HT-29 (cell line): ENCODE results near the gene CREB1. TPM values are rescaled to one million over a fixed set of nuclear protein-coding genes. Genes with fewer than 3 reads are reported as not detected.

Experiments
- DNase-seq: peaks from one replicate; pipeline ENCODE4 v3.0.0-alpha.2; 2015; ENCODE audit warnings: low spot score
- total RNA-seq: library from RNA; depleted of rRNA; stranded (reverse); fragments of >200 nt; shearing (Covaris generic); gene quantifications from 2 replicates; pipeline ENCODE4 v1.2.3, GENCODE V29; 2014

Gene CREB1
- total RNA-seq, 1 experiment from 2014 or later, result 23.8 TPM

DNA sequence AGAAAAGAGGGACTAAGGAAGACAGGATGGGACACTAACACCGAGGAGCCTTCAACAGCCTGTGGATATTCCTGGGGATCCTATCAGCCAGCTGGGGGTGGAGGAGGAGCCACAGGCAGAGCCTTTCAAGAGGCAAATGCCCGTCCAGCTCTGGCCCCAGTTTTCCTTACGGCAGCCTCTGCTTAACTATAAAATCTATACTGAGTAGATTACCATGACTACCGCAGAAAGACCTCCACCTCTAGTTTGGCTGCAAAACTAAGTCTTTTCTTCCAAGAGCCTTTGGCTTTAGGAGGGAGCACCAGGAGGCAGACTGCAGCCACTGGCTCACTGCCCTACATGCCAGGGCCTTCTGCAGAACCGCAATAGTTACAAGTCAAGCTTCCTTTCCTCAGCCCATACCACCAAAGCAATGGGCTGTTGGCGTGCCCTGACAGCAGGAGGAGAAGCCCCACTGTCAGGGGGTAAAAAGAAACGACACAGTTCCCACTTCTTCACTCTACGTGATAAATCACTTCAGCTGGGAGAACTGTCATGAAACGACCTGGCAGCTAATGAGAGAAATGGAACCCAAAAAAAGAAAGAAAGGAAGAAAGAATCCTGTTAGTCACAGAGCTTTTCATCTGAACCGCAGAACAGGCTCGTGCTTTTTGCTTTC, 25.1 kb upstream of the CREB1 start:
- no peak for DNase-seq

DNA sequence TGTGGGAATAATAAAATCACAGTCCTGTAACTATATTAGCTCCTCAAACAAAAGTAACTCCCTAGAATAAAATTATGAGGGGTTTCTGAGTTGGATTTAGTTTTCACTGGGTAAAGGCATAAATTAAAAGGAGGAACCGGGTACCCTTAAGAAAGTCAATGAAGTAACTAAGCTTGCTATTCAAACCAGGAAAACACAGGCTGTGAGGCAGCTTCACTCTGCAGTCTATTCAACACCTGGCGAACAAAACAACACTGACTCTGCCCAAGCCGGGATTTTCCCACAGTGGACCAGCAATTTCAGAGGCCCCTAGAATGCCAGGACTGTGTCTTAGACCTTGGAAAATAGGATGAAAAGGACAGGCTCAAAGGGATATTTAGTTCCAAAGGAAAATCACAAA, 24.6 kb upstream of the CREB1 start:
- DNase-seq, result no peak

DNA sequence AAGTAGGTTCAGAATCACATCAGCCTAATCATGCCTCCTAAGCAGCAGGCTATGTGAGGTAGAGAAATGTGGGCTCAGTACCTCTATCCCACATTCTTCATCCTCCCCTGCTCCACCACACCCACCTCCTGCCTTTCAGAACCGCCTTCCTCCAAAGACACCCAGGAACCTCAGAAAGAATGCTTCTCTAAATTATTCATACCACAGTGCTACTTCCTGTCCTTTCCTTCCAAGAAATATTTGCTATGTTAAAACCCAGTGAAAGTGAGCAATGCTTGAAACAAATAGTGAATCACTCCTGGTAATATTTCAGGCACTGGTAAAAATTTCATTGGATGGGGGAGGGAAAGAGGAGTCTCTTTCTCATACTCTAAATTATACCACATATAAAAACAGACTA, 24.0 kb upstream of the CREB1 start:
- no peak for DNase-seq

DNA sequence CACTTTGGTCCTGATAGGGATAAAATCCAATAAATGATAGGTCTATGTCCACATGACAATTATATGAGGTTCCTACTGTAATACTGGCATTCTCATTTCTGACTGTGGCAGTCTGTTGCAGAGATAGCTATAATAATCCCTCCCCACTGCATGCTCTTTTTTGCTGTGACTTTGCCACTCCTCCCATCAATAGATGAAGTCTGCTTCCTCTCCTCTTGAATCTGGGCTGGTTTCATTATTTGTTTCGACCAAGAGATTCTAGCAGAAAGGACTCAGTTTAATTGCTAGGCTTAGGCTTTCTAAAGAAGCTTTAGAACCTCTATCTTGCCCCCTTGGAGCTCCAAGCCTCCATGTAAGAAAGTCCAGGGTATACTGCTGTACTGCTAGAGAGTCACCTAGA, 23.3 kb upstream of the CREB1 start:
- DNase-seq, result no peak

DNA sequence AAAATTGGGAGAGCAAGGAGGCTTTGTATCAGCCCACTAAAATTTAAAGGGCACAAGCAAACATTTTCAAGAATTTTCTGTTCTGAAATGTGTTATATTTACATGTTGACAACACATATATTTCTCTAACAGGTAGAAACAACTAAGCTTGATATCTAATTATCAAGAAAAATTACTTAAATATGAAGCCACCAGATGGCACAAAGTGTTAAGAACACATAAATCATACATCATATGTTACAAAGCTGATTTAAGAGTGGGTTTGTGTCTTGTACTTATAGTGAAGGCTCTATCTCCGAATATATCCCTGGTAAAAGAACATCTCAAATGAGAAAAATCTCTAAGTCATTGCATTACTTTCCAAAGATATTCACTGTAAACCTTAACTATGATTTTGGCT, 19.6 kb upstream of the CREB1 start:
- no peak for DNase-seq

DNA sequence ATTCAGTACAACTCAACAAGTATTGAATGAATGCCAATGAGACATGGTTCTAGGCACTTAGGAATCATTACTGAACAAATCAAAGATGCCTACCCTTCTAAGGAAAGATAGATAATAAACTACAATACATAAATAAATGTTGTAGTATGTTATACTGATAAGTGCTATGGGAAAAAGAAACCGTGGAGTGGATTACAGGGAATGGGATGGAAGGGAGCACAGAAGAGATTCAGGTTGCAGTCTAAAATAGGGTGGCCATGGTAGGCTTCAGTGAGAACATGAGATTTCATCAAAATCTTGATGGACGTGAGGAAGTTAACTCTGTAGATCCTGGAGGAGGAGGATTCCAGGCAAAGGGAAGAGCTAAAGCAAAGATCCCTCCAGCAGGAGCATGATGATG, 17.9 kb upstream of the CREB1 start:
- no peak for DNase-seq

DNA sequence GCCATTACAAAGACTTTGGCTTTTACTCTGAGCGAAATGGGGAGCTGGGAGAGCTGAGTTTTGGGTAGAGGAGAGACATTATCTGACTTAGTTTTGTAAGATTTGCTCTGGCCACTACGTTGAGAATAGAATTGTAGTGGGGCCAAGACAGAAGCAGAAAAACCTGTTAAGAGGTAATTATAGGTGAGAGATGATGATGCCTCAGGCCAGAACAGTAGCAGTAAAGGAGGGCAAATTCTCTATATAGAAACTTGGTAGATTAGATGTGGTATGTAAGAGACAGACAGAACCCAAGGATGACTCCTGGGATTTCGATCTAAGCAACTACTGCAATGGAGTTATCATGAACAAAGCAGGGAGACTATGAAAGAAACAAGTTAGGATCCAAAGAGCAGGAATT, 17.4 kb upstream of the CREB1 start:
- DNase-seq, result no peak

DNA sequence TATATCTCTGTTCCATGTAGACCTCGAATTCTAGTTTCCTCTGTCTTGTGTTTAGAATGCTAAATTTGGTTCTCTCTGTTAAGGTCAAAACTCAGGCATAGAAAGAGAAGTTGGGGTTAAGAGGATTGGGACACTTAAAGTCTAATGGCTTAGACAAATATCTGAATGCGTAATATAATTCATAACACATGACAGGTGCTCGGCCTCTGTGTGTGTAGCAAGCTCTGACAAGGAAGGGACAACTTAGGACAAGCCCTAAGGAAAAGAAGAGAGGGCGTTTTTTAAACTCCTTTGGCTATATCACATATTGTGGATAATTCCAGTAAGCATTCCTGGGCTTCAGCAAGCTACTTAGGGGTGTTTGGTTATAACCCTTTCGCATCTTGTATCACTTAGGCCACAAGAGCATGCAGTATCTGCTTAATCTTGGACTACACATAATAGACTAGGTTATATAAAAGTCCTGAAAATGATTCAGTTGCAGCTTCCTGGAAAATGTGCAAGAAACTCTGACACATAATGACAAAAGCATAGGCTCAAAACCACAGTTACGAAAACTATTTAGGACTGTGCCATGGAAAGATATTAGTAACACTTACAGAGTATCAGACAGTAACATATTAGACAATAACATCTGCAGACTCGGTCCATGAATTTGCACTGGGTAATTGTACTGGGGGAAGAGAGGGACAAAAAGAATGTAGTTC, 16.1 kb upstream of the CREB1 start:
- DNase-seq, result no peak

DNA sequence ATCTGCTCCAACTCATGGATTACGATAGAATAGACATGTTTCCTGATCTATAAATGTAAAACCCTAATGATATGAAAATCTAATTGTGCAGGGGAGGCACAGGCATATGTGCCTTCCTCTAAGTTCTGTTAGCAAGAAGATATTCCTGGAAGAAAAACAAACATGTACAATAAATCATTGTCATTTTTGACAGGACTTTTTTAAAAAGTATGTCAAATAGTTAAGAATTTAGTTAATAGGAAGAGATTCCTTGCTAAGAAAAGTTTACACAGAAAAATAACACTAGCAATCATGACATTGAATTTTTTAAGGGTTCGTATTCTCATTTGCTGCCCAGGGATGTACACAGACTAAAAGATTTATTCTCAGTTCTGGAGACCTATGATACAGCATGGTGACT, 15.3 kb upstream of the CREB1 start:
- DNase-seq, result no peak

DNA sequence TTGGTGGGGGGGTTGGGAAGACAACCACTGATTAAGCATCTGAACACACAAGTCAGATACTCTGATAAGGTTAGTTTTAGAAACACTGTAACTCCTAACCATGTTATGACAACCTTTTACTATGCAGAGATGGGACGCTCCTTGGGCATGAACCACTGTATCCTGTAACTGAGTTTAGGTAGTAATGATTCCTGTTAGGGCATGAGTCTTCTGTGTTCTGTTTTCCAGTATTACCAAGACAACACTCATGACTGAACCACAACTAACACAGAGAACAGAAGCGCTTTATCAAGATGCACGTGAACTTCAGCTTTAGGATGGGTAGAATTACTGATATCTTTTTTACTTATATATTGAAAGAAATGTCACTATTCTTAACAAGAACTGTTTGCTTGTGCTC, 14.1 kb upstream of the CREB1 start:
- DNase-seq, result no peak

DNA sequence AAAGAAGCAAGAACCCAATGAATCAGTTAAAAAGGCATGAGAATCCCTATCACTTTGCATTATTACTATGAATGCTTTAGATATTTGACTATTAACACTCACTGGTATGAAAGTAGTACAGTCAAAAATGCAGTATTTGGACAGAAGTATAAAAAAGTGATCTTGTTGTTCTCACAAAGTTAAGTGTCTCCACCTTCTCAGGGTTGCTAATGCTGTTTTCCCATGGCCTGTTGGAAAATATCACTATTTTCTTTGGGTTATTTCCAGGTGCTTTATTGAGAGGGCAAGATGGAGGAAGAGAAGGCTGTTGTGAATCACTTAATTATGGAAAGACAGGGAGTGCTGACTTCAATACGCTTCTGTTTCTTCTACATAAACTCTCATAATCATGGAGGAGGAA, 13.6 kb upstream of the CREB1 start:
- no peak for DNase-seq

DNA sequence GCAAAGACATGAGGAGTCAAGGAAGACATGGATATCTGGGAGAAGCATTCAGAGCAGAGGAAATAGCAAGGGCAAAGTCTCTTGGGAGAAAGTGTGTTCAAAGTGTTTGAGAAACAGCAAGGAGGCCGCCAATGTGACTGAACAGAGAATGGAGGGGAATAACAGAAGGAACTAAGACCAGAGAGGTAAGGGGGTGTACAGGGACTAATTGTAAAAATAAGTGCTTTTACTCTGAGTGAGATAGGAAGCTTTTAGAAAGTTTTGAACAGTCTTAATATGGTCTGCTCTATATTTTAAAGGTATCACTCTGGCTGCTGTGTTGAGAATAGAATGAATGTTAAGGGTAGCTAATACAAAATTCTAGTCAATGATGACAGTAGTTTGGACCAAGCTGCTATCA, 6.8 kb upstream of the CREB1 start:
- DNase-seq, result no peak

DNA sequence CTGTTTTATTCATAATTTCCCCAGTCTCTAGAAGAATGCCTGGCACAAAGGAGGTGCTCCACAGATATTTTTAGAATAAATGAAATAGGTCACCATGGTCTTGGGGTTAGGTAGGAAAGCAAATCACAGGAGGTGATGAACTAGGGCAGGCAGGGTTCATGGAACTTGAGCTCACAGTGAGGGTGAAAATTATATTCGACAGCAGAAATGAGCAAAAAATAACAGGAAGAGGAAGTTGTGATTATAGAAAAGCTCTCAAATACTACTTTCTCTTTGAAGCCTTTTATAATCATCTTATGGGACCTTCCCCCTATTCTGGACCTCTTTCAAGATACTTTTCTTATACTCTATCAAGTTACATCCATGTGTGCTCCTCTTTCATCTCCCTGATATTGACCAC, 4.5 kb upstream of the CREB1 start:
- no peak for DNase-seq

DNA sequence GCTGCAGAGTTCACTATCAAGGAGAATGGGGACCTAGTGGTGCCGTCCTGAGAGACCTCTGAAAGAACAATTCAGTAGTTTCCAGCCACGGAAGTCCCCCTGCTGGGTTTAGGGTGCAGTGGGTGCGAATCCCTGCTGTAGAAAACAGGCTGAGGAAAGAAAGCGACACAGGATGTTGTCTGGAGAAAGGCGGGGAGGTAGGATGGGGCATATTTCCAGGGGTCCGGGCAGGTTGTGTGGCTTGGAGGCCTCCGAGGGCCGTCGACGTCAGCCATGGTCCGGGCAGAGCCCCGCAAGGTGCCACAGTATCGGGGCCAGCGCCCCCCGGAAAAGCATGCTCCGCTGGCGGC, 807 bp upstream of the CREB1 start:
- DNase-seq, result peak; percentile 64

DNA sequence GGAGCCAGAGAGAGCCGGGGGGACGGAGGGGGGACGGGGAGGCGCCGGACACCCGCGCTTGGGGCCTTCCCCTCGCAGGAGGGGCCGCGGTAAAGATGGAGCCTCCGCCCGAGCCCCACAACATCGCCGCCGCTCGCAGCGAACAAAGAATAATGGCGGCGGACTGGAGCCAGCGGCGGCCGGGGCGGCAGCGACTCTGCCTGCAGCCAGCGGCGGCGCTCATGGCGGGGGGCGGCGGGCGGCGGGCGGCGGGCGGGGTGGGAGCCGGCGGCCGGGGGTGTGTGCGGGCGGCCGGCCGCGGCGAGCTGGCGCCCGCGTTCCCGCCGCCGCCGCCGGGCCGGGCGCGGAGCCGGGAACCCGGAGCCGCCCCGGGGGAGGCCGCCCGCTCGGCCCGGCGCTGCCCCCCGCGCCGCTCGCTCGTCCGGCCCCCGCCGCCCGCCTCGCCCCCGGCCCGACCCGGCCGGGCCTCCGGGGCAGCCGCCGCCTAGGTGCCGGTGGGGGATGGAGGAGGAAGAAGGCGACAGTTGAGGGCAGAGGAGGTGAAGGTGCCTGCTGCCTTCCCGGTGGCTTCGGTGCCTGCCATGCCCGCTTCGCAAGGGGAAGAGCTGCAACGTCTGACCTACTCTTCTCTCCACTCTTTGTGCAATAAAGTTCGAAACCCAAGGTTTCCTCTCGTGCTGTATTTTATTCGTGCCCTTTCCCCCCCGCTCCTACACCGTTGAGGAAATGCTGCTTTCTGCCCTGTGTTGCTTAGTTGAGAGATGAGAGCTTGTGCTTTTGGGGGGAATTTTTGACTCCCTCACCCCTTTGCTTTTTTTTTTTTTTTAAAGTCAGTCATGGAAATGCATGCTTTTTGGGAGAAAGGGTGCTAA, 634 bp downstream of the CREB1 start:
- DNase-seq, result peak; percentile 59

DNA sequence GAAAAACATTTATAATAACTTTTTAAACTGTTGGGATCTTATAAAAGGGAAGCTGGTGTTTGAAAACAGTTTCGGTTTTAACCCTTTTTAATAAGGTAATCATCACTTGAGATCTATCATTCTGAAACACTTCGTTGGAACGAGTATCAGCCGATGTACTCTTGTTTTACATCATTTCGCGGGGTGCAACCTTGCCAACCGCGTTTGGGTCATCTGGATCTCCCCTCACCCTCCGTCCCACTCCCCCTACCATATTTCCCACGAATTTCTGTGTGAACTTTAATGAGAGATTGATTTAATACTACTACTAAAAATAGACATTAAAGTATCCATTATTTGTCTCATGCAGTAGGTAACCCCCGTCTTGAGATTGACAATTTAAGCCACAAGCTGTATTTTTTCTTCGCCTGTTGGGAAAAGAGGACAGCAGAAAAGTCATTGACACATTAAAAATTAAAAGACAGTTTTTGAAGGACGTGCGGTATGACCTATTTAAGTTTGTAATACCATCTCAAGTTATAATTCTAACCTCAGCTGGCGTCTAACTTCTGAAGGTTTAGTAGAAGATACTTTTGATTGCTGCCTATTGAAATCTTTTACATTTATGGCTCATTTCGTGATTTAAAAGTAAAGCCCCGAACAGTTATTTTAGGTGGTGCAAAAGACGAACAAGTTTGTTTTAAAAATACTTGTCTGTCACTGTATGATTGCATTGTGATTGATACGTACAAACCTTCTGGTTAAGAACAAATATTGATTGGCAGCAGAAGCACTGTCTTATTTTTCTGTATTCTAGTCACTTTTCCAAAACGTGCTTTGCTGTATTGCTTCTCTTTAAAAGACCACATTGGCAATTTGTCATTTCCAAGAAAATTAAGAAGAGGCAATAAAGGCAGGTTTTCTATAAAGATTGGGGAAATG, 1.5 kb downstream of the CREB1 start:
- DNase-seq, result peak; percentile 58

DNA sequence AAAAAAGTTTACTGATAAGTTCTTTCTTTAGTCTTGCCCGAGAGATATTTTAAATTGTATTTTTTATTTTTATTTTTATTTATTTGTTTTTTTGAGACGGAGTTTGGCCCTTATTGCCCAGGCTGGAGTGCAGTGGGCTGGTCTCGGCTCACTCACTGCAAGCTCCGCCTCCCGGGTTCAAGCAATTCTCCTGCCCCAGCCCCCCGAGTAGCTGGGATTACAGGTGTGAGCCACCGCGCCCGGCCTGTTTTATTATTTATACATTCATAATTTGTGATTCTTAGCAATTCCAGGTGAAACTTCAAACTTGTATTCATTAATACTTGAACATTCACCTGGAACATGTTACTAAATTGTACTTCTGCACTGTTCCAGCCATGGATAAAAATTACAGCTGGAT, 2.9 kb downstream of the CREB1 start:
- DNase-seq, result no peak

DNA sequence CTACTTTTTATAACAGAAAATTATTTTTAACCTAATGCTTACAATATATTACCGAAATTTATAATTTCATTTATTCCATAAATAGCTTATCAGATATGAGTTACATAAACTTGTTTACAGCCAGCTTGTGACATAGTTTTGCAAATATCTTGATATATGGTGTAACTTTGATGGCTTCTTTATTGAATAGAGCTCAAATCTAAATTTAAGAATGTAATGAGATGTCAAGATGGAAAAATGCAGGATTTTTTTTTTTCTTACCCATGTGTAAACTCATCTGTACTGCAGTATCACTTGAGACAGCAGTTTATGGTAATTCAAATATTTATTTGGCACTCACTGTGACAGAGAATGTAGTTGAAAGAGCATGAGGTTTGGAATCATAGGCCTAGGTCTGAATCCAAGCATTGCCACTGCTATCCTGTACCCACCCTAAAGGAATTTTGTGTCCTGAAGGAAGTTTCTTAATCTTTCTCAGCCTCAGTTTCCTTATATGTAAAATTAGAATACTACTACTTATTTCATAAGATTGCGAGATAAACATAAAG, 3.8 kb downstream of the CREB1 start:
- DNase-seq, result no peak

DNA sequence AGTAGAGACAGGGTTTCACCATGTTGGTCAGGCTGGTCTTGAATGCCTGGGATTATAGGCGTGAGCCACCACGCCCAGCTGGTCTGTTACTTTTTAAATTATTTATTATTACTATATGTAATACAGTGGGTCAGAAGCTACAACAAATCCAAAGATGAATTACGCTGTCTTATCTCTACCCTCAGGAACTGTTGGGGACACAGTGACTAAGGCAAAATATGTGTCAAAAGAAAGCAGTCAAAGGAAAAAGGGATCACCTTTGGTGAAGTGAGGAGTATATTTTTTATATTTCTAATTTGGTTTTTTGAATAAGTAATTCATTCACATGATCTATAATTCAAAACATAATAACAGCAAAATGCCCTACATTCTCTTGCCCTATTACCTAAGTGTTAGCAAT, 4.7 kb downstream of the CREB1 start:
- DNase-seq, result no peak

DNA sequence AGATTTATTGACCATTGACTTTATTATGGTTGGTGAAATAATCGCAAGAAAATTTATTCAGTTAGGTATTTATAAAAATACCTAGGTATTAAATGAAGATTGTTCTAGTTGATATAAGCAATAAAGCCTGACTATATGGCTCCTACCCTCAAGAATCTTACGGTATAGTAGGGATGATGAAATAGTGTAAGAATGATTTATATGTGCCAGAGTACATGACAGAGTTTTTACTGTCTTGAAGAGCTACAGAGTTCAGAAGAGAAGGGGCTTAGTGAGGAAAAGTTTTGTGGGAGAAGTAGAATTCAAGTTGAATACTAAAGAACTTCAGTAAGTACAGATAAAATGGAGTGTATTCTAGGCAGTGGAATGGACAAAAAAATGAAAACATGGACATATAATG, 9.7 kb downstream of the CREB1 start:
- DNase-seq, result no peak

DNA sequence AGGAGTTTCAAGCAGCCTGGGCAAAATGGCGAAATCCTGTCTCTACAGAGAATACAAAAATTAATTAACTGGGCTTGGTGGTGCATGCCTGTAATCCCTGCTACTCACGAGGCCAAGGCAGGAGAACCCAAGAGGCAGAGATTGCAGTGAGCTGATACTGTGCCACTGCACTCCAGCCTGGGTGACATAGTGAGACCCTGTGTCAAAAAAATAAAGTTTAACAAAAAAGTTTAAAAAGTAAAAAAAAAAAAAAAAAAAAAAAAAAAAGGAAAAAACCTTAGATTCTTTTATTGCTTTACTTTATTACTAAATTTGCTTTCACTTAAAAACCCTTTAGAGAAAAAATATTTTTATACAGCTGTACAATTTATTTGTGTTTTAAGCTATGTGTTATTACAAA, 10.7 kb downstream of the CREB1 start:
- DNase-seq, result no peak
